Stimulated activated CD8-positive, alpha-beta memory T cell treated with anti-CD3 and anti-CD28 coated beads, Interleukin-7, amount 100 ng/mL, for 24 hours (primary cell): ENCODE data around the gene IL20RA.
"Not testable (repeated sequence)": the region's sequence is repeated elsewhere in the genome, so short reads cannot be mapped to it uniquely, and the experiment has no call there.

Source experiments
- DNase-seq: peaks from one replicate; pipeline ENCODE4 v3.0.0-alpha.2; 2020; ENCODE audit warnings: low read depth

The IL20RA gene

DNA sequence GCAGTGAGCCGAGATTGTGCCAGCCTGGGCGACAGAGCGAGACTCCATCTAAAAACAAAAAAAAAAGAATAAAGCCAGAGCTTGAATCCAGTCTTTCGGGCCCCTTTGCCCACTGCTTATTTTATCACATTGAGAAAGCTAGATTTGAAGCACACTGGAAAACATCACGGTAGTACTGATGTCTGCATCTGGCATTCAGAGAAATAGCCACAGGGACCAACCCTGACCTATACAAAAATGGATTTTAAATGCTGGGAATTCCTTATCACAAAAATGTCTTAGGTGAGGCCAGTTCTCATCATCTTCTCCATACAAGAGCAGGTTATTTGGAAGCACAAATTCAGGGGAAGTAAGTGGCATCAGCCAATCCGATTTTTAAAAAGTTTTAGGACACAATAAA is 73.2 kb downstream of the IL20RA start:
- DNase-seq: no peak

DNA sequence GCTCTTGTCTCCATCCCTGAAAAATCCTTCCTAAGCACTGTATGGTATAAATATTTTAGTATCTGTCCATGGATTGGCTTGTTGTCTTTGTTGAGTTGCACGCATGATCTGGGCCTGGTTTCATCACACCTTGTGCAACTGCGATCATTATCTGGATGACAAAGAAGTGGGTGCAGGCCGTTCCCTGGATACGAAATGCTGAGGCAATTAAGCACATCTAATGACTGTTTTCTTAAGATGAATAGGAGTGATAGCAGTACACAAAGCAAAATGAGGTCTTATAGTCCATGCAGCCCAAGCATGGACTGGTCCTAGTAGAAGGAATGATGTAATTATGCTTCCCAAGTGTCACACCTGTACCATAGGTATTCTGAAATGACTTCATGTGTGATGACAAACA is 74.8 kb downstream of the IL20RA start:
- DNase-seq: no peak

GRCh38 chr6:136969433-136969832 is 75.3 kb downstream of the IL20RA start:
- no peak for DNase-seq

DNA sequence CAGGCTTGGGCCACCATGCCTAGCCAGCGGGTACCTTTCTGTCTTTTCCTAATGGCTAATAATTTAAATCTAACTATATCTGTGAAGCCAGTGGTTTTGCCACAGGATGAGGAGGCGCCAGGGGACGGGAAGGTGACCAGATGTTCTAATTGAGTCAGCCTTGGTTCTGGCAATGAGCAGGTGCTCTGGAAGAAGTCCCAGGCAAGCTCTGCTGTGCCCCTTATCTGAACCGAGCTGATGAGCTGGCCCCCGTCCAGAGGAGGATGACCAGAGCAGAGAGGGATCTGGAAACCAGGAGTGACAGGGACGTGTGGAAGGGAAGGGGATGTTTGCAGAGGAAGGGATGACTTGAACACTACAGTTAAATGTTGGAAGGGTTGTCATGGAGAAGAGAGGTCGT is 75.9 kb downstream of the IL20RA start:
- no peak for DNase-seq

DNA sequence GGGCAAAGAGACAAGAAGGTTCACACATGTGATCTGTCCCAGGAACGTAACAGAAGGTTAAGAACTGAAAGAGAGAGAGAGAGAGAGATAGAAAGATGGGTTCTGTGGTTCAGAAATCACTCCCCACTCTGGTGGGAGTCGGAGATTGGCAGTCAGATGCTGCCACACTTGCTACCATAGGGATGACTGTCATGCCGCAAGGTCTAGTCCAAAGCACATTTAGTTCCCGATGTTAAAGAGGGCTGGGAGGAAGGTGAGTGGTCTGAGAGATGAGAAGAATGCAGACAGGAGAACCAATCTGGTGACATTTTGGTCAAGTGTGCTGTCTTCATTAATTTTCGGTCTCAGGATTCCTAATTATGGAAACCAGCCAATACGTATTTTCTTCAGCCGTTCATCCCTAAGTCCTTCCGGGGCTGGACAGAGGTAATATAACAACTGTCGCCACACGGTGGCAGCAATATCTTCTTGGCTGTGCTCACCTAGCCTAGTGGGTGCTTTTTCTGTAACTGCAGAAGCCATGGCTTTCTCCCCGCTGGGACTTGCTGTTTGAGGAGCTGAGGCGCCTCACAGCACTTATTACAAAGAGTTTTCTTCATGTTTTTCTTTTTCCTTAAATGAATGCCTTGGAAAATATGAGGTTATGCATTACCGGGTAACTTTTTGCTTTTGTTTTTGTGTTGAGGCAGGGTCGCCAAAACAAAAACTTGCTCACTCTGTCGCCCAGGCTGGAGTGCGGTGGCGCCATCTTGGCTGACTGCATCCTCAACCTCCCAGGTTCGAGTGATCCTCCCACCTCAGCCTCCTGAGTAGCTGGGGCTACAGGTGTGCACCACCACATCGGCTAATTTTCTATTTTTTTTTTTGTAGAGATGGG is 76.7 kb downstream of the IL20RA start:
- peak; percentile 32 for DNase-seq

DNA sequence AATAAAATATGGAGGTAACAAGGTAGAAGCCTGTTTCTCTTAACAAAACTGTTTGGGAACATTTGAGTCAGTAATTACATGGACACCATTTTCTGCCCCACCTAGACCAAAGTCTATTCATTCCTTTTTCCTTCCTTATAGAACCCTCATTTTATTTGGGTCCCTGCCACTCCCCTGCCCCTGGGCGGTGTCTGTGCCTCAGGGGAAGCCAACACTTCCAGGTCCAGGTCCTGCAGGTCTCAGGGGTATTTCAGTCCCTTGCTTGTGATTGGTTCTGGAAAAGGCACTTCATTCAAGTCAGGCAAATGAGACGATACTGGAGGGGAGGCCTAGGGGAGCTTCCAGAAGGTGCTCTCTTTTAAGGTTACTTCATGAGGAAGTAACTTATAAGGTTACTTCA is 80.4 kb downstream of the IL20RA start:
- DNase-seq: no peak

GRCh38 chr6:136963259-136963658 is 81.5 kb downstream of the IL20RA start:
- DNase-seq: no peak

- no peak for DNase-seq
Measured at GRCh38 chr6:136962661-136963060, 82.1 kb downstream of the IL20RA start.

DNA sequence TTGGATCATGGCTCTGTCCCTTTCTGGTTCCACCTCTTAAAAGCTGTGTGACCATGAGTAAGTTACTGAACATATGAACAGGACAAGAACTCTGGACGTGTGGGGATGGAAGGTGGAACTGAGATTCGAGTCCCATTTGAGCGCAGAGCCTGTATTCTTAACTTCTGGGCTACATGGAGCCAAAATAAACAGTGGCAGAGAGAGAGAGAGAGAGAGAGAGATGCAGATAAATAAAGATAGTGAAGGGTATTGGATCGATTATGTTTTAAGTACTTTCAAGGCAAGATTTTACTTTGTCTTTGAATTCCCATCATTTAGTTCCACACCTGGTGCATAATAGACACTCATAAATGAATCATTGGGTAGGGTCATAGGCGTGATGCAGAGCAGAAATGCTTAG is 82.9 kb downstream of the IL20RA start:
- no peak for DNase-seq

DNA sequence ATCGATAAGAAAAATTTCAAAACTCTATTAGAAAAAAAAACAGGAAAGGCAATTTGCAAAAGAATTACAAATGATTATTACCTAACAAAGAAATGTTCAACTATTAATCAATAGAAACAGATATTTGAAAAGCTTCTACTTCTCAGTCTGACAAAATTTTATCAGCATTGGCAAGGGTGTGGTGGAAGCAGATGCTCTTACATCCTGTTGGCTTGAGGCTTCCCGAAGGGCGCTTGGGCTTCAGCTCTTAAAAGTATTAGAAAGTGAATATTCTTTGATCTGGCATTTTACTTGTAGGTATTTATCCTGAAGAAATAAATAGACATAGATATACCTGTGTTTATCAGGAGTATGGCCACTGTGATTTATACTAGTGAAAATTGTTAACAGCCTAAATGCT is 84.0 kb downstream of the IL20RA start:
- DNase-seq: no peak

DNA sequence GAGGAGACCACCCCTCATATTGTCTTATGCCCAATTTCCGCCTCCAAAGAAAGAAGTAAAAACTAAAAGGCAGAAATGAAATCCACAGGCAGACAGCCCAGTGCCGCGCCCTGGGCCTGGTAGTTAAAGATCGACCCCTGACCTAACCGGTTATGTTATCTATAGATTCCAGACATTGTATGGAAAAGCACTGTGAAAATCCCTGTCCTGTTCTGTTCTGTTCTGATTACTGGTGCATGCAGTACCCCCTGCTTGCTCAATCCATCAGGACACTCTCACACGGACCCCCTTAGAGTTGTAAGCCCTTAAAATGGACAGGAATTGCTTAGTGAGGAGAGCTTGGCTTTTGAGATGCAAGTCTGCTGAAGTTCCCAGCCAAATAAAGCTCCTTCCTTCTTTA is 84.8 kb downstream of the IL20RA start:
- not testable (repeated sequence) for DNase-seq

GRCh38 chr6:136959471-136959891 is 85.3 kb downstream of the IL20RA start:
- DNase-seq: no peak

DNA sequence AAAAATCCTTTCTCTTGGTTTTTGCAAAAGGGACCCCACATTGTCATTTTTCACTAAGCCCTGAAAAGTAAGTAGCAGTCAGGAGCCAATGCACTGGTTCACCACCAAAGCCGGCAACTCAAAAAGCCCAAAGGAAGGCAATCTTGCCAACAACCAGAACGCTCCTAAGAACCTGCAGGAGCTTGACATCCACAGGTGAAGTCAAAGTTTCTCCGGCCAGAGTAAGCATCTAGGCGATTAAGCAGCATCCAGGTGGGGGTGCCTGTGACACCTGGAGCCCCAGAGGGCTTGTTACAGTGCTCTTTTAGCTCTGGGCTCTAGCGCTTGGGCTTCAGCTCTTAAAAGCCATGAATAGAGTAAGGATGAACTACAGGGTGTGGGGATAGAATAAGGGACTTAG is 86.6 kb downstream of the IL20RA start:
- no peak for DNase-seq

GRCh38 chr6:136956590-136957544 is 87.9 kb downstream of the IL20RA start:
- no peak for DNase-seq

GRCh38 chr6:136955123-136955522 is 89.6 kb downstream of the IL20RA start:
- DNase-seq: no peak

DNA sequence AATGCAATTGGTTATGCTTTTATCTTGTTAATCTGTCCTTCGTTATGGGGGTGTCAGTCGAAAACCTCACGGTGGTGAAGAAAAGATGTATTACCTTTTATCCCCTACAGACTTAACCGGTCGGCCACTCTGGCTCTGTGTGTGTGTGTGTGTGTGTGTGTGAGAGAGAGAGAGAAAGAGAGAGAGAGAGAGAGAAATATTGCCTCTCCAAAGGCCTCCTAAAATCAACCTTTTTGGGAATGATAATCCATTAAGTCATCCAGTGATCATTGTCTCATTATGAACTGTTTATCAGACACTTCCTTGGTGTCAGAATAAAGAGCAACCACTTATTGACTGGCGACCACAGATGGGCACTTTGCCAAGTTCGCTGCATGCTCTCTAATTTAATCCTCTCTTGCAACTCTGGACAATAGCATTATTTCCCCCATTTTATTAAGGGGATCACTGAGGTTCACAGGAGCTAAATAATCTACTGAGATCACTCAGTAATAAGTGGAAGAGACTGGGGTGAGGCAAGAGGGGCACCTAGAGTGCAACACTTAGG is 92.0 kb downstream of the IL20RA start:
- no peak for DNase-seq

DNA sequence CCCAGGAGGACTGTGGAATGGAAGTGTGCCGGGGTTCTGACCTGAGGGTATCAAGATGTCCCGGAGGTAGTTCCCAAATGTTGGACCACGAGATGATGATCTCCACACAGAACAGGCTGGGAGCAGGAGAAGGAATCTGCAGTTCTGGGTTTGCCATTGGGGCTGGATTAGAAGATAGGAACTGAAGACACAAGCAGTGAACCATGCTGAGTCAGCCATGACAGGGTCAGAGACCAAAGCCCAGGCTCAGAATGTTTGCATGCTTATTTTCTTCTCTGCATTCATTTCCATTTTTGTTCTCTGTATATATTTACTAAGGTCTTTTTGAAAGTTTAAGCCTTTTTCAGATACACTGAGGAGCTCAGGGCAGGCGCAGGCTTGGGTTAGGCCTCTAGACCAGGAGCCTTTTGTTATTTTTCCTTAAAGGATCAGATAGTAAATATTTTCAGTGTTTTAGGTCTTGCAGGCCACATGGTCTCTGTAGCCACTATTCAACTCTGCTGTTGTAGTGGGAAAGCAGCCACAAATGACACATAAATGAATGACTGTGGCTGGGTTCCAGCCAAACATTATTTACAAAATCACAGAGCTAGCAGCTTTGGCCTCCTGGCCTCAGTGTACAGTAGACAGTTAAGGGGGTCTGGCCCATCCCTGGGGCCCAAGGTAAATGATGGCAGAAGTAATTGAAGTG is 94.2 kb downstream of the IL20RA start:
- DNase-seq: no peak
